ENCODE data around the gene PBX4. TPM values are rescaled to one million over a fixed set of nuclear protein-coding genes. Genes with fewer than 3 reads are reported as not detected.

Gene PBX4
- total and polyA plus RNA-seq, 12 donors: 0.28 to 6.3 (median 0.81) TPM; not detected in 4

DNA sequence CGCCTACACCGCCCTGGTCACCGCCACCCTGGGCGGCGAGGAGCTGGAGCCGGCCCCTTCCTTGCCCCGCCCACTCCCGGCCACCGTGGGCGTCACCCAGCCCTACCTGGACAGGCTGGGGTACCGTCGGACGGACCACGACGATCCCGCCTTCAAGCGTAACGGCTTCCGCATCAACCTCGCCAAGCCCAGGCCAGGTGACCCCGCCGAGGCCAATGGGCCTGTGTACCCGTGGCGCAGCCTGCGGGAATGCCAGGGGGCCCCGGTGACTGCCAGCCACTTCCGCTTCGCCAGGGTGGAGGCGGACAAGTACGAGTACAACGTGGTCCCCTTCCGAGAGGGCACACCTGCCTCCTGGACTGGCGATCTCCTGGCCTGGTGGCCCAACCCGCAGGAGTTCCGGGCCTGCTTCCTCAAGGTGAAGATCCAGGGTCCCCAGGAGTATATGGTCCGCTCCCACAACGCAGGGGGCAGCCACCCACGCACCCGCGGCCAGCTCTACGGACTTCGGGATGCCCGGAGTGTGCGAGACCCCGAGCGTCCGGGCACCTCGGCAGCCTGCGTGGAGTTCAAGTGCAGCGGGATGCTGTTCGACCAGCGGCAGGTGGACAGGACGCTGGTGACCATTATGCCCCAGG is 73.4 kb downstream of the PBX4 start:
- intact Hi-C loops (cut with DNase I): no loop called here
- Histone ChIP-seq H3K9me3 (replicated peaks in 1 of 3) (no peaks in the 10 kb centered on the region), H3K27ac (no peak overlapping the region), H3K36me3 (replicated peaks in 1 of 2) (no peaks in the 10 kb centered on the region), H3K27me3 (peaks cover 33% of the 10 kb centered on the region), H3K4me3 (no peak overlapping the region), H3K4me1 (replicated peaks in 1 of 2) (peaks cover 0 to 6% of the 10 kb centered on the region in 2 donors)
- TF ChIP-seq POLR2A (IDR thresholded peaks at IDR 0.05) (no peak), CTCF (IDR thresholded peaks at IDR 0.05) (no peak)
- 83 to 96% (median 90%) methylated on average over 25 to 53 of the region's 53 CpGs for WGBS, 4 donors
- no peak for DNase-seq

- Histone ChIP-seq H3K36me3 (replicated peaks in 1 of 2) (no peaks in the 10 kb centered on the region), H3K9me3 (replicated peaks in 1 of 3) (no peaks in the 10 kb centered on the region), H3K4me3 (no peak overlapping the region), H3K27ac (no peak overlapping the region), H3K4me1 (replicated peaks in 1 of 2) (peaks cover 0 to 6% of the 10 kb centered on the region in 2 donors), H3K27me3 (peaks cover 35% of the 10 kb centered on the region)
- intact Hi-C loops (cut with DNase I): no loop called here
- no peak for TF ChIP-seq CTCF (IDR thresholded peaks at IDR 0.05)
- TF ChIP-seq POLR2A (IDR thresholded peaks at IDR 0.05): no peak
- WGBS, 4 donors: 89 to 92% (median 91%) methylated on average over 54 to 75 of the region's 75 CpGs
- no peak for DNase-seq
Measured at GRCh38 chr19:19544257-19544953, 74.1 kb downstream of the PBX4 start.

- WGBS, 4 donors: 81 to 94% (median 89%) methylated on average over 3 to 19 of the region's 19 CpGs
- no peak for DNase-seq
- intact Hi-C loops (cut with DNase I): no loop called here
Measured at GRCh38 chr19:19543640-19544039, 74.8 kb downstream of the PBX4 start.

More at GRCh38 chr19:19543640-19544039, 74.8 kb downstream of the PBX4 start:
- Histone ChIP-seq H3K4me1 (replicated peaks in 1 of 2) (peaks cover 0 to 6% of the 10 kb centered on the region in 2 donors), H3K27ac (no peak overlapping the region), H3K9me3 (replicated peaks in 1 of 3) (no peaks in the 10 kb centered on the region), H3K27me3 (peaks cover 41% of the 10 kb centered on the region), H3K4me3 (no peak overlapping the region), H3K36me3 (replicated peaks in 1 of 2) (no peaks in the 10 kb centered on the region)
- TF ChIP-seq CTCF (IDR thresholded peaks at IDR 0.05) (no peak), POLR2A (IDR thresholded peaks at IDR 0.05) (no peak)

Data from adrenal gland (tissue), 12 donors.